ENCODE data around the gene CACNA1G. TPM values are rescaled to one million over a fixed set of nuclear protein-coding genes. Genes with fewer than 3 reads are reported as not detected.

Gene CACNA1G
- total and polyA plus RNA-seq, 4 donors = 0.29 to 2.8 TPM; not detected in 2

GRCh38 chr17:50583641-50584040 is 23.1 kb downstream of the CACNA1G start:
- Histone ChIP-seq H3K36me3 (ENCODE audit: control insufficient read depth in 1 of 2, insufficient read depth in 2 of 2, low read length in 1 of 2) (no peaks in the 10 kb centered on the region), H3K27me3 (ENCODE audit: control insufficient read depth in 1 of 2, insufficient read depth in 2 of 2, low read length in 1 of 2) (no peaks in the 10 kb centered on the region), H3K4me3 (ENCODE audit: low read length in 2 of 2) (no peak overlapping the region), H3K9me3 (ENCODE audit: control insufficient read depth, low read length) (no peaks in the 10 kb centered on the region), H3K4me1 (ENCODE audit: control insufficient read depth in 1 of 2, insufficient read depth in 2 of 2, low read length in 2 of 2) (no peaks in the 10 kb centered on the region), H3K27ac (ENCODE audit: low read depth in 1 of 2, low read length in 2 of 2) (no peak overlapping the region)
- intact Hi-C loops (cut with DNase I) = no loop called here
- 29 to 41% methylated on average over 7 of the region's 7 CpGs for WGBS, 2 donors
- ATAC-seq (ENCODE audit: low FRiP score) (no peak), DNase-seq (no peak)

DNA sequence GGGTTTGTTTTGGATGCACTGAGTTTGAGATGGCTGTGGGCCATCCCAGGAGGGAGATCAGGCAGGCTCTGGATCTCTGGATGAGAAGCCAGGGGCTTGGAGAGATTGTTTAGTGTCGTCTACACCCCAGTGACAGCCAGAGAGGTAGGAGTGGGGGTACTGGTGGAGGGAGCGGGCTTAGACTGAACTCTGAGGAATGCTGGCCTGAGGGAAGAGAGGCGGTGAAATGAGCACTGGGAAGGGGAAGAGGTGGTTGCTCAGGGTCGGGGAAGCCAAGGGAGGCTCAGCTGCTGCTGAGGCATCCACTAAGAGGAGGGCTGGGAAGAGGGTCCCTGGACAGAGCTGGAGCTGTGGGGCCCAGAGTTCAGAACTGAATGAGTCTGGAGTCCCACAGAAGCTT is 23.6 kb downstream of the CACNA1G start:
- DNase-seq (no peak), ATAC-seq (ENCODE audit: low FRiP score) (no peak)
- Histone ChIP-seq H3K9me3 (ENCODE audit: control insufficient read depth, low read length) (no peaks in the 10 kb centered on the region), H3K27me3 (ENCODE audit: control insufficient read depth in 1 of 2, insufficient read depth in 2 of 2, low read length in 1 of 2) (no peaks in the 10 kb centered on the region), H3K4me1 (ENCODE audit: control insufficient read depth in 1 of 2, insufficient read depth in 2 of 2, low read length in 2 of 2) (no peaks in the 10 kb centered on the region), H3K4me3 (ENCODE audit: low read length in 2 of 2) (no peak overlapping the region), H3K36me3 (ENCODE audit: control insufficient read depth in 1 of 2, insufficient read depth in 2 of 2, low read length in 1 of 2) (no peaks in the 10 kb centered on the region), H3K27ac (ENCODE audit: low read depth in 1 of 2, low read length in 2 of 2) (no peak overlapping the region)
- intact Hi-C loops (cut with DNase I) = no loop called here
- WGBS, 2 donors = 23 to 32% methylated on average over 4 of the region's 4 CpGs

- intact Hi-C loops (cut with DNase I) = no loop called here
- ATAC-seq (ENCODE audit: low FRiP score) (no peak), DNase-seq (no peak)
- no peak overlapping the region for H3K27ac ChIP-seq (ENCODE audit: low read depth in 1 of 2, low read length in 2 of 2)
- no peaks in the 10 kb centered on the region for H3K9me3 ChIP-seq (ENCODE audit: control insufficient read depth, low read length)
- WGBS, 2 donors = 97% methylated on average over 6 of the region's 6 CpGs
- no peaks in the 10 kb centered on the region for H3K4me1 ChIP-seq (ENCODE audit: control insufficient read depth in 1 of 2, insufficient read depth in 2 of 2, low read length in 2 of 2)
- H3K27me3 ChIP-seq (ENCODE audit: control insufficient read depth in 1 of 2, insufficient read depth in 2 of 2, low read length in 1 of 2) = no peaks in the 10 kb centered on the region
- no peaks in the 10 kb centered on the region for H3K36me3 ChIP-seq (ENCODE audit: control insufficient read depth in 1 of 2, insufficient read depth in 2 of 2, low read length in 1 of 2)
- H3K4me3 ChIP-seq (ENCODE audit: low read length in 2 of 2) = no peak overlapping the region
Observed at GRCh38 chr17:50584749-50585148, 24.2 kb downstream of the CACNA1G start.

DNA sequence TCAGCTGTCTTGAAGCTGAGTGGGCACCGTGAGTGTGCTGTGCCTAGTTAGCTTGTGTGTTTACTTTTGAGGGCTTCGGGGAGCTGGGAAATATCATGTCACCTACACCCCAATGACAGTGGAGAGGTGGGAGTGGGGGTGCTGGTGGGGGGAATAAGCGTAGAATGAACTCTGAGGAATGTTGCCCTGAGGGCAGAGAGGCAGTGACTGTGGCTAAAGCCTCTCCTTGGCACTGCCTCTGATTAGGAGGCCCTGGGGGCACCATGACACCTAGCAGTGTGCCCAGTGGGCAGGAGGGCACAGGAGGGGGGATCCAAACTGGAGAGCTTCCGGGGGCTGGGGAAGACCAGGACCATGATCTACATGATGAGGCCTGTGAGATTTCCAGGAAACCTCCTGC is 24.8 kb downstream of the CACNA1G start:
- Histone ChIP-seq H3K36me3 (ENCODE audit: control insufficient read depth in 1 of 2, insufficient read depth in 2 of 2, low read length in 1 of 2) (no peaks in the 10 kb centered on the region), H3K27me3 (ENCODE audit: control insufficient read depth in 1 of 2, insufficient read depth in 2 of 2, low read length in 1 of 2) (no peaks in the 10 kb centered on the region), H3K27ac (ENCODE audit: low read depth in 1 of 2, low read length in 2 of 2) (no peak overlapping the region), H3K4me3 (ENCODE audit: low read length in 2 of 2) (no peak overlapping the region), H3K9me3 (ENCODE audit: control insufficient read depth, low read length) (no peaks in the 10 kb centered on the region), H3K4me1 (ENCODE audit: control insufficient read depth in 1 of 2, insufficient read depth in 2 of 2, low read length in 2 of 2) (no peaks in the 10 kb centered on the region)
- intact Hi-C loops (cut with DNase I) = no loop called here
- 92 to 97% methylated on average over 4 of the region's 4 CpGs for WGBS, 2 donors
- ATAC-seq (ENCODE audit: low FRiP score) (no peak), DNase-seq (no peak)

DNA sequence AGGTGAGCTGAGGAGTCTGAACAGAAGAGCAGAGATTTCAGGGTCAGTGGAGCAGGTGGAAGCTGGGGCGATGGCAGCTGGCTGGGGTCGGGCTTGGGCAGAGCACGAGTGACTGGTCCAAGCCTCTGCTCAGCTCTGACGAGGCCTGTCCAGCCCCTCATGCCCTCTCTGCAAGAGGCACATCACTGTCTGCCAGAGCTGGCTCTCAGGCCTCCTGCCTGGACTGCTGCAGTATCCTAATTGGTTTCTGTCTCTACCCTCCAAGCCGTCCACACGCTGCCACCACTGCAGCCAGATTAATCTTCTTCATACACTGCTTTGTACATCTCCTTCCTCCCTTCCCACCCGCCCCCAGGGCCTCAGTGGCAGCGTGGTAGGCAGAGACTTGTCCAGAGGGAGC is 25.4 kb downstream of the CACNA1G start:
- H3K4me3 ChIP-seq (ENCODE audit: low read length in 2 of 2) = no peak overlapping the region
- H3K4me1 ChIP-seq (ENCODE audit: control insufficient read depth in 1 of 2, insufficient read depth in 2 of 2, low read length in 2 of 2) = no peaks in the 10 kb centered on the region
- H3K27me3 ChIP-seq (ENCODE audit: control insufficient read depth in 1 of 2, insufficient read depth in 2 of 2, low read length in 1 of 2) = no peaks in the 10 kb centered on the region
- 83 to 84% methylated on average over 8 of the region's 8 CpGs for WGBS, 2 donors
- no peak overlapping the region for H3K27ac ChIP-seq (ENCODE audit: low read depth in 1 of 2, low read length in 2 of 2)
- intact Hi-C loops (cut with DNase I) = no loop called here
- H3K36me3 ChIP-seq (ENCODE audit: control insufficient read depth in 1 of 2, insufficient read depth in 2 of 2, low read length in 1 of 2) = no peaks in the 10 kb centered on the region
- no peaks in the 10 kb centered on the region for H3K9me3 ChIP-seq (ENCODE audit: control insufficient read depth, low read length)
- DNase-seq (no peak), ATAC-seq (ENCODE audit: low FRiP score) (no peak)

DNA sequence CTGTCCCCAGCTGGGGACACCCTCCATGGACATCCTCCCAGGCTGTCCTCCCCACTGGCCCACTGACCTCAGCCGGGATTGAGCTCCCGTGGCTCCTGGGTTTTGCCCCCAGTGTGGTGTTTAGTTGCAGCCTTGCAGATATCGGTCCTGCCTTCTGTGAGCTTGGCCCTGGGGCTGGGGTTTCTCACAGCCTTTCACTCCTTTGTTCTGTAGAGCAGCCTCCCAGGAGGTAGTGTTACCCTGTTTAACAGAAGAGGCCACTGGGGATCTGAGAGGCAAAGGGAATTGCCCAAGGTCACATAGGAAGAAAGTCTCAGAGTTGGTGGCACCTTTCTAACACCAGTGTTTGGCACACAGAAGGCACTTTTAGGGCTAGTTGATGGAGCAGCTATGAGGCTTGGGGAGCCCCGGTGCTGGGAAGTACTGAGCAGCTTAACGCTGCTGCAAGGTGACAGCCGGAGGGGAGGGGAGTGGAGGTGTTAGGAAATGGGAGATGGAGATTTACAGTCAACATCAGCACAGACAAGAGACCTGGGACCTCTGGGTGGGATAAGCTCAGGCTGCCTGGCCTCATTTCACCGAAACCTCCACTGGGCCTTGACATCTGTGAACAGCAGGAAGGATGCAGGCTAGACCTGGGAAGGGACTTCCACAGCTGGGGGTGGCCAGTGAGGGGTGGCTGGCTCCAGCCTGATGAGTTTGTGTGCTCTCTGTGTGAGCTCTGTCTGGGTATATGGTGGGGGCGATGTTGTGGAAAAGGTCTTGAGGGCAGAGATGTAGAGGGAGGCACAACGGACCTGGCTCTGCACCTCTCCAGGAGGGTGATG is 26.1 kb downstream of the CACNA1G start:
- H3K27ac ChIP-seq (ENCODE audit: low read depth in 1 of 2, low read length in 2 of 2) = no peak overlapping the region
- DNase-seq (no peak), ATAC-seq (ENCODE audit: low FRiP score) (no peak)
- no peak overlapping the region for H3K4me3 ChIP-seq (ENCODE audit: low read length in 2 of 2)
- 84 to 88% methylated on average over 9 of the region's 9 CpGs for whole genome bisulfite sequencing, 2 donors
- no peaks in the 10 kb centered on the region for H3K27me3 ChIP-seq (ENCODE audit: control insufficient read depth in 1 of 2, insufficient read depth in 2 of 2, low read length in 1 of 2)
- intact Hi-C loops (cut with DNase I) = no loop called here
- no peaks in the 10 kb centered on the region for H3K36me3 ChIP-seq (ENCODE audit: control insufficient read depth in 1 of 2, insufficient read depth in 2 of 2, low read length in 1 of 2)
- H3K4me1 ChIP-seq (ENCODE audit: control insufficient read depth in 1 of 2, insufficient read depth in 2 of 2, low read length in 2 of 2) = no peaks in the 10 kb centered on the region
- H3K9me3 ChIP-seq (ENCODE audit: control insufficient read depth, low read length) = no peaks in the 10 kb centered on the region

GRCh38 chr17:50587571-50587970 is 27.1 kb downstream of the CACNA1G start:
- DNase-seq (no peak), ATAC-seq (ENCODE audit: low FRiP score) (no peak)
- no peaks in the 10 kb centered on the region for H3K27me3 ChIP-seq (ENCODE audit: control insufficient read depth in 1 of 2, insufficient read depth in 2 of 2, low read length in 1 of 2)
- 74 to 78% methylated on average over 9 of the region's 9 CpGs for WGBS, 2 donors
- intact Hi-C loops (cut with DNase I) = no loop called here
- H3K27ac ChIP-seq (ENCODE audit: low read depth in 1 of 2, low read length in 2 of 2) = no peak overlapping the region
- no peak overlapping the region for H3K4me3 ChIP-seq (ENCODE audit: low read length in 2 of 2)
- H3K36me3 ChIP-seq (ENCODE audit: control insufficient read depth in 1 of 2, insufficient read depth in 2 of 2, low read length in 1 of 2) = no peaks in the 10 kb centered on the region
- H3K4me1 ChIP-seq (ENCODE audit: control insufficient read depth in 1 of 2, insufficient read depth in 2 of 2, low read length in 2 of 2) = no peaks in the 10 kb centered on the region
- H3K9me3 ChIP-seq (ENCODE audit: control insufficient read depth, low read length) = no peaks in the 10 kb centered on the region

- intact Hi-C loops (cut with DNase I) = no loop called here
- H3K27me3 ChIP-seq (ENCODE audit: control insufficient read depth in 1 of 2, insufficient read depth in 2 of 2, low read length in 1 of 2) = no peaks in the 10 kb centered on the region
- H3K36me3 ChIP-seq (ENCODE audit: control insufficient read depth in 1 of 2, insufficient read depth in 2 of 2, low read length in 1 of 2) = no peaks in the 10 kb centered on the region
- H3K4me1 ChIP-seq (ENCODE audit: control insufficient read depth in 1 of 2, insufficient read depth in 2 of 2, low read length in 2 of 2) = no peaks in the 10 kb centered on the region
- H3K27ac ChIP-seq (ENCODE audit: low read depth in 1 of 2, low read length in 2 of 2) = no peak overlapping the region
- 46 to 49% methylated on average over 18 of the region's 18 CpGs for WGBS, 2 donors
- no peak for DNase-seq
- H3K4me3 ChIP-seq (ENCODE audit: low read length in 2 of 2) = no peak overlapping the region
- ATAC-seq (ENCODE audit: low FRiP score) = no peak
- no peaks in the 10 kb centered on the region for H3K9me3 ChIP-seq (ENCODE audit: control insufficient read depth, low read length)
Observed at GRCh38 chr17:50588391-50589049, 28.0 kb downstream of the CACNA1G start.

Data from aorta (tissue), 5 donors.